Glutamatergic neuron (in vitro differentiated cells): ENCODE data around the gene CDK14. TPM values are rescaled to one million over a fixed set of nuclear protein-coding genes. Genes with fewer than 3 reads are reported as not detected.

Source experiments
- DNase-seq: peaks from one replicate; pipeline ENCODE4 v3.0.0; 2022
- H3K27ac Mint-ChIP-seq: one replicate; pipeline ENCODE4 v1.8.0; 2020; ENCODE audit warnings: mild to moderate bottlenecking, mixed read lengths, inconsistent platforms; ENCODE audit not compliant: unreplicated experiment
- H3K27me3 Mint-ChIP-seq: one replicate; pipeline ENCODE4 v1.8.0; 2020; ENCODE audit warnings: mild to moderate bottlenecking, moderate library complexity, mixed read lengths, inconsistent platforms; ENCODE audit not compliant: unreplicated experiment
- H3K36me3 Mint-ChIP-seq: one replicate; pipeline ENCODE4 v1.8.0; 2020; ENCODE audit warnings: mild to moderate bottlenecking, mixed read lengths, inconsistent platforms; ENCODE audit not compliant: unreplicated experiment
- H3K4me1 Mint-ChIP-seq: one replicate; pipeline ENCODE4 v1.8.0; 2020; ENCODE audit warnings: mild to moderate bottlenecking, low read depth, mixed read lengths, inconsistent platforms; ENCODE audit not compliant: unreplicated experiment
- H3K4me3 Mint-ChIP-seq: one replicate; pipeline ENCODE4 v1.8.0; 2020; ENCODE audit warnings: mild to moderate bottlenecking, mixed read lengths, inconsistent platforms; ENCODE audit not compliant: unreplicated experiment
- H3K9me3 Mint-ChIP-seq: one replicate; pipeline ENCODE4 v1.8.0; 2020; ENCODE audit warnings: mild to moderate bottlenecking, moderate library complexity, mixed read lengths, inconsistent platforms; ENCODE audit not compliant: unreplicated experiment
- total RNA-seq: library from RNA; stranded (reverse); fragmentation: NEBNext Ultra II Directional; extraction: Animal tissue kit (Norgen Biotek cat#: 25700); gene quantifications from one replicate; pipeline ENCODE4 v1.2.1, GENCODE V29; 2021; ENCODE audit not compliant: unreplicated experiment
- TF ChIP-seq, protein P1 (sequence below): fragments of 200-600 bp; sonication (generic); IDR thresholded peaks from one replicate; pipeline ENCODE4 v1.5.0; 2021; ENCODE audit not compliant: partially characterized antibody, unreplicated experiment

The CDK14 gene
- total RNA-seq, 1 donor from 2014 or later: 96.5 TPM

- Mint-ChIP-seq H3K27me3 (no peaks in the 10 kb centered on the region), H3K4me1 (peaks cover 27% of the 10 kb centered on the region), H3K4me3 (no peak overlapping the region), H3K36me3 (peaks cover 4% of the 10 kb centered on the region), H3K9me3 (no peaks in the 10 kb centered on the region), H3K27ac (no peak overlapping the region)
- DNase-seq: no peak
- TF ChIP-seq, protein P1, sequence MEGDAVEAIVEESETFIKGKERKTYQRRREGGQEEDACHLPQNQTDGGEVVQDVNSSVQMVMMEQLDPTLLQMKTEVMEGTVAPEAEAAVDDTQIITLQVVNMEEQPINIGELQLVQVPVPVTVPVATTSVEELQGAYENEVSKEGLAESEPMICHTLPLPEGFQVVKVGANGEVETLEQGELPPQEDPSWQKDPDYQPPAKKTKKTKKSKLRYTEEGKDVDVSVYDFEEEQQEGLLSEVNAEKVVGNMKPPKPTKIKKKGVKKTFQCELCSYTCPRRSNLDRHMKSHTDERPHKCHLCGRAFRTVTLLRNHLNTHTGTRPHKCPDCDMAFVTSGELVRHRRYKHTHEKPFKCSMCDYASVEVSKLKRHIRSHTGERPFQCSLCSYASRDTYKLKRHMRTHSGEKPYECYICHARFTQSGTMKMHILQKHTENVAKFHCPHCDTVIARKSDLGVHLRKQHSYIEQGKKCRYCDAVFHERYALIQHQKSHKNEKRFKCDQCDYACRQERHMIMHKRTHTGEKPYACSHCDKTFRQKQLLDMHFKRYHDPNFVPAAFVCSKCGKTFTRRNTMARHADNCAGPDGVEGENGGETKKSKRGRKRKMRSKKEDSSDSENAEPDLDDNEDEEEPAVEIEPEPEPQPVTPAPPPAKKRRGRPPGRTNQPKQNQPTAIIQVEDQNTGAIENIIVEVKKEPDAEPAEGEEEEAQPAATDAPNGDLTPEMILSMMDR: no peak
Observed at GRCh38 chr7:90961037-90961725, 365.1 kb downstream of the CDK14 start.

DNA sequence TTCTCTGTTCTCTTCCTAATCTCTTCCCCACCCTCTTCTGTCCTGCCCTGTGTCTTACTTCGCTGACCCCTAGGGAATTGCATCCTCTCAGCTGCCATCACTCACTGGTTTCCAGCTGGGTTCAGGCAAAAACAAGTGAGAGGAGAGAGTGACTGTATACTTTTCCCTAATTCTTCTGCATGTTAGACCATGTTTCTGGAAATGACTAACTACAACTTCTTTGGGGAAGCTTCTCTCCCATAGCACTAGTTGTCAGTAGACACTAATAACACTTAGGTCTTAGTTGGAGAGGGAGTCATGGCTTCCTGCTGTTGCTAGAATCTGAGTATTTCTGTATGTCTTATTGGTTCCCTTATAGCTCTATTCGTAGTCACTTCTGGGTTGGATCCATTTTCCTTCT is 369.1 kb downstream of the CDK14 start:
- no peak for DNase-seq
- Mint-ChIP-seq H3K9me3 (no peaks in the 10 kb centered on the region), H3K27ac (no peak overlapping the region), H3K36me3 (no peaks in the 10 kb centered on the region), H3K4me1 (peaks cover 18% of the 10 kb centered on the region), H3K4me3 (no peak overlapping the region), H3K27me3 (no peaks in the 10 kb centered on the region)
- TF ChIP-seq, protein P1: no peak

DNA sequence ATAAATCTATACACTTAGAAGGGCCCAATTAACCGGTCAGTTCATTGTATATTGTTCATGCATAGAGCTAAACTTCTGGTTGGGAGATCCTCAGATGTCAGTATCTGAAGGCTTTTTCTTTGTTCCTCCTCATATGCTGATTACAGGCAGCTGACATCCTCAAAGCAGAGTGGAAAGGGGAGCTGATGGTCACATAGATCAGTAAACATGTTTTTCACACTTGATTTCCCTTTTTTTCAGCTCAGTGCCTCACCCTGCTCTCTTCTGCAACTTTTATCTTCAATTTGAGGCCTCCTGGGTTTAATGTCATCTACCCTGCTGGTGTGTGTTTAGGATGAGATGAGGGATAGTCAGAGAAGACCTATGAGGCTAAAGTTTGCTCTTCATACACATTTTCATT is 370.2 kb downstream of the CDK14 start:
- Mint-ChIP-seq H3K4me3 (no peak overlapping the region), H3K36me3 (no peaks in the 10 kb centered on the region), H3K4me1 (peaks cover 22% of the 10 kb centered on the region), H3K27me3 (no peaks in the 10 kb centered on the region), H3K27ac (peak overlapping the region; percentile 56), H3K9me3 (no peaks in the 10 kb centered on the region)
- DNase-seq: no peak
- TF ChIP-seq, protein P1: no peak

GRCh38 chr7:90968871-90969270 is 372.8 kb downstream of the CDK14 start:
- no peaks in the 10 kb centered on the region for H3K27me3 Mint-ChIP-seq
- no peak overlapping the region for H3K4me3 Mint-ChIP-seq
- no peak for DNase-seq
- H3K36me3 Mint-ChIP-seq: no peaks in the 10 kb centered on the region
- TF ChIP-seq, protein P1: no peak
- peaks cover 29% of the 10 kb centered on the region for H3K4me1 Mint-ChIP-seq
- H3K27ac Mint-ChIP-seq: no peak overlapping the region
- peaks cover 8% of the 10 kb centered on the region for H3K9me3 Mint-ChIP-seq

GRCh38 chr7:90972906-90973550 is 376.9 kb downstream of the CDK14 start:
- peaks cover 12% of the 10 kb centered on the region for H3K4me1 Mint-ChIP-seq
- no peaks in the 10 kb centered on the region for H3K27me3 Mint-ChIP-seq
- TF ChIP-seq, protein P1: no peak
- H3K9me3 Mint-ChIP-seq: peaks cover 17% of the 10 kb centered on the region
- H3K36me3 Mint-ChIP-seq: peaks cover 27% of the 10 kb centered on the region
- peak overlapping the region; percentile 26 for H3K4me3 Mint-ChIP-seq
- H3K27ac Mint-ChIP-seq: peak overlapping the region; percentile 92
- no peak for DNase-seq
